ENCODE data around the gene MND1.
A peak's percentile ranks its signal among the peaks of the same experiment; 100 is the strongest.
"Not testable (repeated sequence)": the region's sequence is repeated elsewhere in the genome, so short reads cannot be mapped to it uniquely, and the experiment has no call there.

MND1 gene

GRCh38 chr4:153408932-153409331, 64.4 kb downstream of the MND1 start:
- no peak for DNase-seq

- DNase-seq, result no peak
Observed at GRCh38 chr4:153409412-153409811, 64.9 kb downstream of the MND1 start.

- no peak for DNase-seq
Observed at GRCh38 chr4:153409924-153410501, 65.5 kb downstream of the MND1 start.

- no peak for DNase-seq
Observed at GRCh38 chr4:153413842-153414241, 69.4 kb downstream of the MND1 start.

DNA sequence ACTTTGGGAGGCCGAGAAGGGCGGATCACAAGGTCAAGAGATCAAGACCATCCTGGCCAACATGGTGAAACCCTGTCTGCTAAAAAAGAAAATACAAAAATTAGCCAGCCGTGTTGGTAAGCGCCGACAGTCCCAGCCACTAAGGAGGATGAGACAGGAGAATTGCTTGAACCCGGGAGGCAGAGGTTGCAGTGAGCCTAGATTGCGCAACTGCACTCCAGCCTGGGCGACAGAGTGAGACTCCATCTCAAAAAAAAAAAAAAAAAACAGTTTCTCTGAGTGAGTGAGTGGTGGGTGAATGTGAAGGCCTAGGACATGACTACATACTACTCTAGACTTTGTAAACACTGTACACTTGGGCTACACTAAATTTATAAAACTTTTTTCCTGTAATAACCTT, 72.0 kb downstream of the MND1 start:
- not testable (repeated sequence) for DNase-seq

DNA sequence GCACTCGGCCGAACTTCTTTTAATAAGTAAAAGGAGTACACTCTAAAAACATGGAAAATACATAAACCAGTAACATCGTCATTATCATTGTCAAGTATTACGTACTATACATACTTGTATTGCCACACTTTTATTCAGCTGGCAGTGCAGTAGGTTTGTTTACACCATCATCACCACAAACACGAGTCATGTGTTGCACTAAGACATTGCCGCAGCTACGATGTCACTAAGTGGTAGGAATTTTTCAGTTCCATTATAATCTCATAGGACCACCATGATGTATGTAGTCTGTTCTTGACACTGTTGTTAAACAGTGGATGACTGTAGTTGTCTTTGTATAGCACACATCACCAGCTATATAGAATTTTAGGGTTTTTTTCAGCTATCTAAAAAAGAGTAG, 73.6 kb downstream of the MND1 start:
- no peak for DNase-seq

DNA sequence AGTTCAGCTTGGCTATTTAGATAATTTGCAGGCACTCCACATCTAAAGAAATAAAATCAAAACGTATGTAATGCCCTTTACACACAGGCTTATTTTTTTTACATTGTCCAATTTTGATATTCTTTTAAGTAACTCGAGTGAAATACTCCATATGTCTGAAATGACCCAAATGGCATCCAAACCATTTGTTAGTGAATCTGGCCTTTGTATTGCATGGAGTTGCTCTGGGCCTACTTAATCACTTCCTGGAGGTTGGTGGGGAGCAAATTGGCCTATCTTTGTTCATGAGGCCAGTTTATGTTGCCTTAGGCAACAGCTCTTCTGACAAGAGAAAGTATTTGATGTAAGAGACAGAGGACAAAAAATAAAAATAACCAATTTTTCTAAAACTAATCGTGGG, 74.1 kb downstream of the MND1 start:
- DNase-seq, result no peak

DNA sequence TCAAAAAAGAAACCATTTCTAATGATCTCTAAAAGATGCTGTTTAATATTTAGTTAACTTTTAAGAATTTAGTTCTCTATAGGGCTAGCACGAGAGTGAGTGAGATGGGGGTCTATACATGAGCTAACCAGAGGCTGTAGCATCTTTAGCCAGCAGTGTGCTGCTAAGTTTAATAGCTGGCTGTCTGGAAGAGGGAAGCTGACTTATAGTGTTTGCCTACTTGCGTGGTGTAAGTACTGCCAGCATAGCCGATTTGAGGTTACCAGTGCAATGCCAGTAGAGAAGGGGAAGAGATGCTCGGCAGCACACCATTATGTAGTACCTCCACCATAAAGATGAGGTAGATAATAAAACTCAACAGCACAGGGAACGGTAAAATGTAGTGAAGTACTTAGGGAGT, 74.5 kb downstream of the MND1 start:
- no peak for DNase-seq

DNA sequence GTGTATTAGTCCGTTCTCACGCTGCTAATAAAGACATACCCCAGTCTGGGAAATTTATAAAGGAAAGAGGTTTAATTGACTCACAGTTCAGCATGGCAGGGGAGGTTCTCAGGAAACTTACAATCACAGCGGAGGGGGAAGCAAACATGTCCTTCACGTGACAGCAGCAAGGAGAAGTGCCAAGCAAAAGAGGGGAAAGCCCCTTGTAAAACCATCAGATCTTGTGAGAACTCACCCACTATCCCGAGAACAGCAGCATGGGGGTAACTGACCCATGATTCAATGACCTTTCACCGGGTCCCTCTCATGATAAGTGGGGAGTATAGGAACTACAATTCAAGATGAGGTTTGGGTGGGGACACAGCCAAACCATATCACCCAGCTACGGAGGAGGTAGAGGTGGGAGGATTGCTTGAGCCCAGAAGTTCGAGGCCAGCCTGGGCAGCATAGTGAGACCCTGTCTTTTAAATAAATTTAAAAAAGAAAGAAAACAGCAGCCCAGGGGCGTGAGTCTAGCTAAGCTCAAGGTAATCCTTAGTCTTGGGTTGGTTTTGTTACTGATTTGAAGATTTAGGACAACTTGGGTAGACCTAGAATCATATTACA, 75.3 kb downstream of the MND1 start:
- DNase-seq, result no peak

DNA sequence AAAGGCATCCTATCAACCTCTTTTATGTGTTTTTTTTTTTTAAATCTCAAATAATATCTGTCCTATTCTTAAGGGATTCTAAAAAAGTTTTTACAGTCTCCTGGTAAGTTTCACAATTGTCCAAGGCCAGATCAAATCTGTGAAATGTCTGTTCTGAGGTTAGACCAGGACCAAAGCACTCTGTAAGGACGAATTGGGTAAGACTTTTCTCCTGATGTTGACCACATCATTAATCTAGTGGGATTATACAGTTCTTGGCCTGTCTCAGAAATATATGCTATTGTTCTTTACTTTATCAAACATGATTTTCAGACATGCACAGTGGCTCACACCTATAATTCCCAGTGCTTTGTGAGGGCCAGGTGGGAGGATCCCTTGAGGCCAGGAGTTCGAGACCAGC, 75.9 kb downstream of the MND1 start:
- no peak for DNase-seq

DNA sequence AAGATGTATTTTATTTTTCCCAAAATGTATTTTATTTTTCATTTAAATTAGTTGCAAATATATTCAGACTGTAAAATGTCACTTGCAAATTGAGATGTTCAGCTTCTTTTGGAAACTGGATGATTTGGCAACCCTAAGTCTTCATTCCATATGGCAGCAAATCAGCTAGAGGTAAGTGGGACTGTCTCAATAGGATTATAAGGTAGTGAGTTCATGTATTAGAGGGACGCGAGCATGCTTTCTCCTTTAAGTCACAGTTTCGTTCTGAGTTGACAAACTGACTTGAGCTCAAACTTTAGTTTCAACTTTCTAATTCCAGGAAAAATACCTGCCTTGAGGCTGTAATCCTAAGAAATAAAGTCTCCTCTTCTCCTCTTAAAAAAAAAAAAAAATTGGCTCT, 77.5 kb downstream of the MND1 start:
- no peak for DNase-seq

GRCh38 chr4:153426207-153426885, 81.9 kb downstream of the MND1 start:
- no peak for DNase-seq

- DNase-seq, result no peak
Observed at GRCh38 chr4:153427363-153428071, 83.0 kb downstream of the MND1 start.

DNA sequence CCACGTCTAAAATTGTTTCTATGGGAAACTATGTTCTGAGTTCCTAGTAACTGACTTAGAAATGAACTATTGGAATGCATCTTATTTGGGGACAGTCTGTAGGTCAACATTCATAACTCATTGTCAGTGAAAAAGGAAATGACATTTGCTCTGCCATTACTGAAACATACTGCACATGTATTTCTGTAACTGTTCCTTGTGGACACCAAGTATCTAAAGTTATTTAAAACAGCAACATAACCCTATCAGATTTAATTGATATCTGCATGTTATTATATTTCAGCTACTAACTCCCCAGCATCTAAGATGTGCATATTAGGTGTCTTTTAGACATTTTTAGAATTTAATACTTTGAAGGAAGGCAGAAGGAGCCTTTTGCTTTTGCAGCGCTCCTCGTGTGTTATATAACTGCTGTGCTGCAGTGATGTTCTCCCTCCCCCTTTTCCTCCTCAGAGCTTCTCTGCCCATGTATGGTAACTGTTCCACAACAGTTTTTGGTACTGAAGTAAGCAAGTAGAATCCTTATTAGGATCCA, 84.5 kb downstream of the MND1 start:
- no peak for DNase-seq

DNA sequence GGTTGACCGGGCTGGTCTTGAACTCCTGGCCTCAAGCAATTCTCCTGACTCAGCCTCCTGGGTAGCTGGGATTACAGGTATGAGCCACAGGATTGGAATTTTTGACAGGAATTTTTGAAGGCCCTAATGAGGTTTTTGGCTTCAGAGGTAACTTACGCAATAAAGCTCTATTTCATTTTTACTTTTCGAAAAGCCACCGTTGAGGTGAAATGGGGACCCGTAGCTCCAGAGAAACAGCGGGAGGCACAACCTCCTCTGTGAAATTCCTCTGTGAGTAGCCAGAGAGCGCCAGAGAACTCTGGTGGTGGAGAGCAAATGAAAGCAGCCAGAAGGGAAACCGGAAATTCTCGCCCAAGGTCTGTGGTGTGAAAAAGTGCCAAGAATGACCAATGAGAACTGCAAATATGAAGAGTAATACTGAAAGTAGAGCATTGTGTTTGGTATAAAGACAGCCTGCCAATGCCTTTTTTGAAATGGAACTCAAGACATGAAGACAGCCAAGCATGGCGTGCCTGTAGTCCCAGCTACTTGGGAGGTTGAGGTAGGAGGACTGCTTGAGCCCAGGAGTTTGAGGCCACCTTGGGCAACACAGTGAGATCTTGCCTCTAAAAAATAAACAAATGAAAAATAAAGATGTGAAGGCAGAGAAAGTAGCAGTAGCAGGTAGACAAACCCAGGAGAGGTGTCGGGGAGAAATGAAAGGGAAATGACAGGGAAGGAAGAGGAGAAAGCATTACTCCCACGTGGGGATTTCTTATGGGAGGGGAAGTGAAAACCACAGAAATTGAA, 88.7 kb downstream of the MND1 start:
- peak; percentile 48 for DNase-seq

GRCh38 chr4:153433754-153434105, 89.2 kb downstream of the MND1 start:
- no peak for DNase-seq

GRCh38 chr4:153434190-153434589, 89.7 kb downstream of the MND1 start:
- no peak for DNase-seq

DNA sequence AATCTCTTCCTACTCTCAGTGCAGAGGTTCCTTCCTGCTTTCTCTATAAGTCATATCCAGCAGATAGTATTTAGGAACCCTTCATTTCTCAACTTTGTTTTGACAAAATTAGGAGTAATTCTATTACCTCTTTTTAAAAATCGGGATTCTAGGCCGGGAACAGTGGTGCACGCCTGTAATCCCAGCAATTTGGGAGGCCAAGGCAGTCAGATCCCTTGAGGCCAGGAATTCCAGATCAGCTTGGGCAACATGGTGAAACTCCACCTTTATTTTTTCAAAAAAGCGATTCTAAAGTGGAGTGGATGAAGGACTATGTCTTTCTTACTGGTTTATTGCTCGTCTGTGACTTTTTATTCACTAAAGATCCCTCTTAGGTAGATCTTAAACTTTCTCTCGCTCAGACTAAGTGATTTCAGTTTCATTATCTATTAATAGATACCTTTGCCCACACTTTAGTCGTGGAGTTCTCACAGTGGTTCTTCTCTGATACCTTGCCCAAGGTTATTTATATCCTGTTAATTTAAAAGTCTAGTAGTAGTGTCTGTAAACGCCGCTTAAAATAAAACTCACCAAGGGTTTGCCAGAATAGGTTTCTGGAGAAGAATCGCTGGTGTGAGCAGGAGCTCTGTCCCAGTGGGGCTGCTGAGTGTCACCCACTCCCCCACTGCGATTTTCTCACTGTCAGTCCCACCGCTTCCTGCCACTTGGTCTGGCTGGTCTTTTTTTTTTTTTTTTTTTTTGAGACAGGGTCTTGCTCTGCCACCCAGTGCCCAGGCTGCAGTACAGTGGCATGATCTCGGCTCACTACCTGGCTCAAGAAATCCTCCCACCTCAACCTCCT, 94.6 kb downstream of the MND1 start:
- no peak for DNase-seq

- no peak for DNase-seq
Observed at GRCh38 chr4:153439831-153440230, 95.3 kb downstream of the MND1 start.

DNA sequence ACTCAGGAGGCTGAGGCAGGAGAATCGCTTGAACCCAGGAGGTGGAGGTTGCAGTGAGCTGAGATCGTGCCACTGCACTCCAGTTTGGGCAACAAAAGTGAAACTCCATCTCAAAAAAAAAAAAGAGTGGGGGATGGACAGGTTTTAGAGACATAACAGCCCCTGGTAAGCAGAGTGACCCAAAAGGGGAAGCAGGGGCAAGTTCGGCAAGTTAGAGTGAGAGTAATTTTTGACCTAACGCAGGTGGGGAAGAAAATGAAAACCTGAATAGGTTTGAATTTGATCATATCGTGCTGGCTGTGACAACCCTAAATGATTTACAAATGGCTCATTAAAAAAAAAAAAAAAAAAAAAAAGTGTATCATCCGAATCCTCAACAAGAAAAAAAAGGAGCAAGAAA, 96.0 kb downstream of the MND1 start:
- DNase-seq, result no peak

DNA sequence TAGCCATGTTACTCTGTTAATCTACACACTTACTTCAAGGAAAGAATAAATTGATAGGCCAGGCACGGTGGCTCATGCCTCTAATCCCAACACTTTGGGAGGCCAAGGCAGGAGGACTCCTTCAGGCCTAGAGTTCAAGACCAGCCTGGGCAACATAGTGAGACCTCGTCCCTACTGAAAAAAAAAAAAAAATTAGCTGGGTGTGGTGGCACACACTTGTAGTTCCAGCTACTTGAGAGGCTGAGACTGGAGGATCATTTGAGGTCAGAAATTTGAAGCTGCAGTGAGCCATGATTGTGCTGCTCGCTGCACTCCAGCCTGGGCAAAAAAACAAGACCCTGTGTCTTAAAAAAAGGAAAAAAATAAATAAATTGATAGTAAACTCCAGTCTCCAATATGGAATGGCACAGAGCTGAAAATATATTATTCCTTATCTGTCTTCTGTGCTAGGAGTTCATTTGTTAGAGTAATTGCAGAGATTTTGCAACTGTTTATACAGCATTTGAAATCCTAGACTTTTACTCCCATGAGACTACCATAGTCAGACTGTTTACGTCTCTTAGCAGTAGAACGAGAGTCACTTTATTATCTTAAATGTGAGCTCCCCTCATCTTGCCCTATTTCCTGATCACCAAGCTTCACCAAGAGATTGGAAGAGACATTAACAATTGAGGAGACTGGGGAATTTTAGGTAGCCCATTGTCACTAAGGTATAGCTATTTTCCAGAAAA, 102.9 kb downstream of the MND1 start:
- no peak for DNase-seq

Data from activated effector memory CD4-positive, alpha-beta T cell treated with Interleukin-2 at 50 U/mL for 16 hours (primary cell).